Fibroblast of skin of abdomen (primary cell): ENCODE results near the gene PFKL.
"Not testable (repeated sequence)": the region's sequence is repeated elsewhere in the genome, so short reads cannot be mapped to it uniquely, and the experiment has no call there.

ENCODE experiments used
- DNase-seq: peaks from one replicate; pipeline ENCODE4 v3.0.0-alpha.2; 2013

PFKL gene

DNA sequence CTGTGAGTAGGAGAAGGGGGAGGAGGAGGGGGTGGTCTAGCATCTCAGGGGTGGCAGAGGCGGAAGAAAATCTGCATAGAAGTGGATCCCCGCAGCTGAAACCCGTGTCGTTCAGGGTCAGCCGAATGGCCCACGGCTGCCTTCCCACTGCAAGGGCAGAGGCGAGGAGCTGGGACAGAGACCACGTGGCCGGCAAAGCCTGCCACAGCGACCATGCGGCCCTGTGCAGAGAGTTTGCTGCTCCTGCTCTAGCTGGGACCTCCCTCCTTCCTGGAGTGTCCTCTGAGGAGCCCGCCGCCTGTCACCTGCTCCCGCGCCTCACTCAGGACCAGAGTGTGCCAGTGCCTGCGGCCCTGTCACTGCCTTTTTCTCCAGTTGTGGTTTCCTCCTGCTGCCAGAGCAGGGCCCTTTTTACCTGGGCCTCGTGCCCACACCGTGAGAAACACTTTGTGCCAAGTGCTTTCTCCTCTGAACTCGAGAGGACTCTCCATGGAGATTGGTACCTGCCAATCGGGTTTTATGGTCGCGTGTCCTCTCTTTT, 48.1 kb downstream of the PFKL start:
- no peak for DNase-seq

DNA sequence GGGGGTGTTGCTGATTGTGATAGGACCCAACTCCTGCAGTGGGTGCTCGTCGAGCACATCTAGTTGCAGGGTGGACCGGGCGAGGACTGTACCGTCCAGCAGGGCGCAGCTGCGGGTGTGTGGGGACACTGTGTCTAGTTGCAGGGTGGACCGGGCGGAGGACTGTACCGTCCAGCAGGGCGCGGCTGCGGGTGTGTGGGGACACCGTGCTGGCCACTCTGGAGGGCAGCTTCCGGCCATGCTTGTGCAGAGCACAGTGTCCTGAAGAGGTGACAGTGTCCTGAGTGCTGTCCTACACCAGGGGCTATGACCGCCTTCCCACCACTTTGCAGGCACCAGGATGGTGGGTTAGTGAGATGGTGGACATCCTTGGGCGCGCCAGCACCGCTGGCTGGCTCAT, 49.0 kb downstream of the PFKL start:
- DNase-seq, result no peak

- no peak for DNase-seq
Observed at GRCh38 chr21:44349416-44349846, 49.6 kb downstream of the PFKL start.

- no peak for DNase-seq
Observed at GRCh38 chr21:44349847-44350772, 50.3 kb downstream of the PFKL start.

DNA sequence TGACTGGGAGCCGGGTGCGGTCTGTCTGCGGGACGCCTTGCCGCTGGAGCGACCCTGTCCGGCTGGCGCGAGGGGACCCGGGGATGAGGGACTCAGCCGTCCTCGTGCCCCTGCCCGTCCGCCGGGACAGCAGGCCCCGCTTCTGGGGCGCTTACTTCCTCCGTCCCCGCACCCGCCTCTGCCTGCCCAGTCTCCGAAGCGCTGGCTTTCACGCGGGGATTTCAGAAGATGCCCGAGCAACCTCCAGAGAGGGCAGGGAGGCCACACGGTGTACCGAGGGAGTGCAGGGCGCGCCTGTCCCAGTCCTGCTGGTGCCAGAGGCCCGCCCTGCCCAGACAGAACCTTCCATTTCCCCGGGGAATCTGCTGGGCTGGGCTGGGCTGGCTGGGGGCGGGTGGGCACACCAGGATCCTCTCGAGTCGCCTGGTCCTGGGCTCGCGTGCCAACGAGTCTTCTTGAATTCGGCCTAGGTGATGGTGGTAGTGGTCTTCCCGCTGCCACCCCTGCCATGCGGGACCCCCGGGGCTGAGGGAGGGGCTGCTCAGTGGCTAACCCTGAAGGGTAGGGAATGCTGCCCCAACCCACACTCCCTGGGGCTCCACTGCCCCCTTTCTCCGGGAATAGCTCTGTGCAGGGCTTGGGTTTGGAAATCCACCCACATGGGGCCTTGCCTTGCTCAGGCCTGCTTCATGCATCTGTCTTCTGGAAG, 51.1 kb downstream of the PFKL start:
- no peak for DNase-seq

DNA sequence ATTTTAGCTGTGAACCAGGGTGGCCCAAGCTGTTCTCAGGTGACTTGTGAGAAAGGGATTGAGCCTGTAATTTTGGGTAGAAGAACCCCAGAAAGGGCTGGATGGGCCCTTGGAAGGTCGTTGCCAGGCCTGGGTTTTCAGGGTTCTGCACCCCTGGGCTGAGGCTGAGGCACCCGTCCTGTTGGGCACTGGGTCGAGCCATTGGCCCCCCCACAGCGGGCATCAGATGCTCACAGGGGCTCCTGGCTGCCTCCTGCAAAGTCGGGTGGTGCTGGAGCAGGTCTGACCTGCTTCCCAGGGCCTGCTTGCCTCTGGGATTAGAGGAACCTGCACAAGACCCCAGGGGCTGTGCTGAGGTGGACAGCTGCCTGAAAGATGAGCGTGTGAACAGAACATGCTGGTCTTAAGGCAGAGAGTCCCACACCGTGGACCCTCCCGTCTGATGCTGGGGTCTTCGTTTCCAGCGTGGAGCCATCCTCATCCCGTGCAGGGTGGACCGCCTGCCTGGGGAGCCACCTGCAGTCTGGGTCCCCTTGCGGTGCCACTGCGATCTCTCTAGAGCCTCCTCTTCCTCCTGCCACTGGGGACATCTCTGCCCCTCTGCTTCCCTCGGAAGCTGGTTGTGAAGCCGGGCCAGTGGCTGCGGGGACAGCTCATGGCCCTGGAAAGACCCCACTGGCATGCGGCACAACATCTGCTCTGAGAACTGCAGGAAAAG, 51.8 kb downstream of the PFKL start:
- no peak for DNase-seq

DNA sequence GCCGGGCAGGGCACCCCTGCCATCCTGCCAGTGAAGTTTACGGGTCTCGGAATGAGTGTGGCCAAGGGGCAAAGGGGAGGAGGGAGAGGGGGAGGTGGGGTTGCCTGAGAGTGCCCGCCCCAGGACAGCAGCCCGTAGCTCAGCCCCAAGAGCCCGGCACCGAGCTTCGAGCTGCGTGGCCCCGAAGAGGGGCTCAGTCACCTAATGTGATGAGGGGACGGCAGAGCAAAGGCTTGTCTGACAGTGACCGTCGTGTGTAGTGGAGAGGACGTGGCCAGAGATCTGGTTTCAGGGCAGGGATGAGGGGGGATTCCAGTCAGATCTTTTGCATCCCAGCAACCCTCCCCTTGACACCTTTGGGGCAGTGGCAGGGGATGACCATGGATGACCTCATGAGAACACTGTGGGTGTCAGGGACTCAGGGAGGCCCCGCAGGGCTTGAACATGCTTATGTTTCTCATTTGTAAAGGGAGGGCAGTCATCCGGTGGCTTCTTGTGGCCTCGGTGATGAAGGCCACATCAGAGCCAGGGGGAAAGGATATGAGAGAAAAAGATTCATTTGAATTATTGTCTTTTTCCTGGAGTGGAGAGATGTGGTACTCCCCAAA, 52.5 kb downstream of the PFKL start:
- no peak for DNase-seq

GRCh38 chr21:44353191-44353970, 53.5 kb downstream of the PFKL start, which contains the start of gene TRPM2:
Gene TRPM2 (plus strand): TSS chr21:44353621. CDS start chr21:44353701, 80 bp downstream.
- DNase-seq, result no peak

GRCh38 chr21:44354001-44354405, 54.1 kb downstream of the PFKL start:
- DNase-seq, result no peak

DNA sequence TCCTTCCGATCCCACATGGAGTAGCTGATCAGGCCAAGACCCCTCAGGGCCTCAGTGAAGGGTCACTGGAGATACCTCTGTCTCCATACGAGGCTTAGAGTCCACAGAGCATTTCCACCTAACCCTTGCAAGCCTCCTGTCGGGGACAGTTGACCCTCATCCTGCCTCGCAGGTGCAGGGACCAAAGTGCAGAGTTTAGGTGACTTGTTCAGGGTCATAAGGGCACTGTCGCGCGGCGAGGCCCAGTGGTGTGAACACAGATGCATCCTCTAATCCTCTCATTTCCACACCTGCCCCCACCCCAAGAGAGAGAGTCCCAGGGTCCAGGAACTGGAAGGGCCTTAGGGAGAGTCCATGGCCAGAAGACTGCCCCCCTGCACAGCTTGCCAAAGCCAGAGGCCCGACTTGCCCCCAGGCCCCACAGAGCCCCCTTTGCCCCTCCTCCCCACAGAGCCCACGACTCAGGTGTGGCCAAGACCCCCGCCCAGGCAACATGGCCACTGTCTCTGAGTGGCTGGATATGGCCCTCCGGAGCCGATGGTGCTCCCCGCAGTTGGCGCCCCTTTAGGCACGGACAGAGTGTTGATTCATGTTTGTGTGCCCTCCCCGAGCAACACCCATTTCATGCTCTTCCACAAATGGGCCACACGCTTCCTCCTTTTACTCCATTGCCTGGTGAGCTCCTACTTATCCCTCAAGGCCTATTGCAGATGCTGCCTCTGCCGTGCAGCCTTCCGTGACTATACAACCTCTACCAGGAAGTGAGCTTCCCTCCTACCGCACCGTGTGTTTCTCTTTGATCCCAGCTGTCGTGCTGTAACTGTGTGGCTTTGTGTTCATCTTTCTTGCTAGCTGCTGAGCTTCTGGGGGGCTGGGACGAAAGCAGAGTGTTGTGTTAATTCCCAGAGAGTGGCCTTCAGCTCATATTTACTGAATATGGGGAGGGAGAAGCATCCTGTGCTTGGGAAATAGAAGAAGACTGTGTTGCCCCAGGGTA, 55.2 kb downstream of the PFKL start:
- DNase-seq, result no peak

DNA sequence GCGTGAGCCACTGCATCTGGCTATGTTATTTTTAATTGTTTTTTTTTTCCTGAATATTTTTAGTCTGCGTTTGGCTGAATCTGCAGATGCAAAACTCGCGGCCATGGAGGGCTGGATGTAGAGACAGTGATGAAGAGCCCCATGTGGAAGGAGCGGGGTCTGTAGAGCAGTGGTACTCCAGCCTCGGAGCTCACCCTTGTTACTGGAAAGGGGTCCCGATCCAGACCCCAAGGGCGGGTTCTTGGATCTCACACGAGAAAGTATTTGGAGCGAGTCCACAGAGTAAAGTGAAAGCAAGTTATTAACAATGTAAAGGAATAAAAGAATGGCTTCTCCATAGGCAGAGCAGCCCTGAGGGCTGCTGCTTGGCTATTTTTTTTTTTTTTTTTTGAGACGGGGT, 56.3 kb downstream of the PFKL start:
- no peak for DNase-seq

- DNase-seq, result no peak
Observed at GRCh38 chr21:44356636-44357035, 56.8 kb downstream of the PFKL start.

DNA sequence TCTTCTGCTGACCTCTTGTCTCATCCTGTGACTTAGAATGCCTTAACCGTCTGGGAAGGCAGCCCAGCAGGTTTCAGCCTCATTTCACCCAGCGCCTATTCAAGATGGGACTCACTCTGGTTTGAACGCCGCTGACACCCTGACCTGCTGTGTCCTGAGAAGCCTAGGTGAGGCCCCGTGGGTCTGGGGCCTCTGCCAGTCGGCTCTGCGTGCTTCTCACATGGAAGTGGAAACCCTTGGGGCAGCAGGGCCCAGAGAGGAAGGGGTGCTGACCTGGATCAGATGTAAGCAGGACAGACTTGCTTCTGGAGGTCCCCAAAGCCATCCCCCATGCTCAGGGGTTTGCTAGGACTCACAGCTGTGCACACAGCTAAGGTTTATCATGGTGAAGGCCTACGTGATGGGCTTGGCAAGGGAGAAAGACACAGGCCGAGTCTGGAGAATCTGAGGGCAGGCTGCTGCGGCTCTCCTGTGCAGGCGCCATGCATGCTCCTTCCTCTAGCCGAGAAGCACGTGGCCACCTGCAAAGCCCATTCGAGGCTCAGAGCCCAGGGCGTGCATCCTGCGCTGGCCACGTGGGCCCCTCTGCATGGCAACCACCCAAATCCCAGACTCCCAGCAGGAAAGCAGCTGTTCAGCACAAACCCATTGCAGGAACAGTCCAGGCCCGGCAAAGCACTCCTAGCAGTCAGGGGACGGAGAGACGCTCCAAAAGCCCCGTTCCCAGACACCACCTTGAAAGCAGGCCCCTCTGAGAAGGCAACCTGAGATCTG, 57.4 kb downstream of the PFKL start:
- DNase-seq, result no peak

DNA sequence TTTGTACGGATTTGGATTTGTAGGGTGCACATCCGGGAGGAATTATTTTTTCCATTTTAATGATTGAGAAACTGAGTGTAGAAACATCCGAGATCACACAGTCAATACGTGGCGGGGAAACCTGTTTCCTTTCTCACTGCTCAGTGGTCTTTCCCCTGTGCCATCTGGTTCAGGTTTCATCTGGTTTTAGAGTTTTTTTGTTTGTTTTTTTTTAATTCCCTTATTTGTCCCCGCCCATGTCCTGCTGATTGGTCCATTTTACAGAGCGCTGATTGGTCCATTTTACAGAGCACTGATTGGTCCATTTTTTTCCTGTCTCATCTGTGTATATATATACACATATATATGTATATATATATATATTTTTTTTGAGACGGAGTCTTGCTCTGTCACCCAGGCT, 59.5 kb downstream of the PFKL start:
- DNase-seq, result no peak

- no peak for DNase-seq
Observed at GRCh38 chr21:44360159-44360558, 60.3 kb downstream of the PFKL start.

DNA sequence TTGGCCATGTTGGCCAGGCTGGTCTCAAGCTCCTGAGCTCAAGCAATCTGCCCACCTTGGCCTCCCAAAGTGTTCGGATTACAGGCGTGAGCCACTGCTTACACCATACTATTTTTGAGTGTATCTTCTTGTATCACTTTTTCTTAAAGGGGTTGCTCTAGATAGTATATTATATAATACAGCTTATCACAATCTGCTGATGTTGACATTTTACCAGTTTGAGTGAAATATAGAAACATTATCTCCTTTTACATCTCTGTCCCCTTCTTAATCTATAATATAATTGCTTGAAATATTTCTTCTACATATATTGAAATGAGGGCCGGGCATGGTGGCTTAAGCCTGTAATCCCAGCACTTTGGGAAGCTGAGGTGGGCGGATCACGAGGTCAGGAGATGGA, 62.0 kb downstream of the PFKL start:
- not testable (repeated sequence) for DNase-seq

- DNase-seq, result no peak
Observed at GRCh38 chr21:44363278-44363677, 63.4 kb downstream of the PFKL start.

- no peak for DNase-seq
Observed at GRCh38 chr21:44364151-44365053, 64.5 kb downstream of the PFKL start.
